Epithelial cell of prostate (primary cell): Measurements from ENCODE around the gene LRTM2.

Experiments used
- DNase-seq: peaks from one replicate; pipeline ENCODE4 v3.0.0-alpha.2; 2011; ENCODE audit warnings: low read depth, low spot score
- H3K27ac ChIP-seq: fragments of 450-650 bp; 2 replicates; pipeline ENCODE4 v1.5.1; 2017; ENCODE audit warnings: mild to moderate bottlenecking

LRTM2 gene

DNA sequence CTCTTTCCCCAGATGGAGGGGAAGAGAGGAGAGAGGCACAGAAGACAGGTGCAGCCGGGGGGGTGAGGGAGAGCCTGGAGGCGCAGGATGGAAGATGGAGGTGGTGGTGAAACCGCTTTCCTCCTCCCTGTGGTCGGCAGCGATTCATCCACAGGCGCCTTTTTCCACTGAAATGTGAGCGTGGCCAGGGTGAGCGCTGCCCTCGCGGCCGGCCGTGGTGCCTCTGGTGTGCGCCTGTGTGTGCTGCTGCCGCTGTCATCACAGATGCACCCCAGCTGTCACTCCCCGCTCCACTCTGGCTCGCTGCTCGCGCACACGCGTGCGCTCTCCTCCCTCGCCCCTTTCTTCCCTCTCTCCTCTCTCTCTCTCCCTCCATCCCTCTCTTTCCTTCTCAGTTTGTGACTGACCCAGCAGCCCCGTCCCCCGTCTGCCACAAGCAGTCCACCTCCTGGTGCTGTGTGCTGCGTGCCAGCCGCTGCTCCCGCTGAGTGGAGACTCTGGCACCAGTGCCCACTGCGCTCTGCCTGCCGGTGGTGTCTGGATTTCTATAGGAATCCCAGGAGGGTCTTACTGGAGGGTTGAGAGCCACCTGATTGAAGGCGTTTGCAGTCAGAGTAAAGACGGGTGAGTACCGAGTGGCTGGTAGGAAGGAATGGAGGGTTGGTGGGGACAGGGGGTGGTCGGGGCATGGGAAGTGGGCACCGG lies at the start of gene LRTM2:
Gene LRTM2 (plus strand): TSS at position 375 of the 705 bp plus-strand sequence. CDS start 7,584 bp downstream, outside the sequence.
- no peak within 1 kb of the TSS for H3K27ac ChIP-seq
- DNase-seq: no peak

DNA sequence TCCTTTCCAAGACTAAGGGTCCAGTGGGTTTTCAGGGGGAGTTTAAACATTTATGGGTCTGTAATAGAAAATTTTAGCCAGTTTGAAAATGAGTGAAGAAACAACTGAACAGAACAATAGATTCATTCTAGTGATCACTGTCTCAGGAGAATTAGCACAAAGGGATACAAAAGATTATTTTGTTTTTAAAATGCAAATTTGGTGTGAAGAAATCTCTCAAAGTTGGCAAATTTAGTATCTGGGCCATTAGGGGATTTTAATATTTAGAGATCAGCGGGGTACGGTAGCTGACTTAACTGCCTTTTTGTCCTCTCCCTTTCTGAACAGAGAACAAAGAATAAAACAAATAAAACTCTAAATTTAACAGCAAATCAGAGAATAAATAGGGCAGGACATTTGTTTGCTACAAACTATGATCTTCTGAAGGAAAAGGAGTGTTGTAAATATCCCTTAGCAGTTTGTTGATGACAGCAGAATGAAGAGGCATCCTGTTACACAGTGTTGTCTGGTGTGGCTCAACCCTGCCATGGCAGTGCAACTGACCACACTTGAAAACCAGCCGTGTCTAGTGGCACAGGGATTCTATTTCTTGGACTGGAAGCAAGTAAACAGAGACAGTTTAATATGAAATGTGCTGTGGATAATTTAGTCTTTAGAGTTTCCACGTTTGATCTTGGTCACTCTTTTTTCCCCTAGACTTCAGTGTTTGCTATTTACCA lies 46.3 kb upstream of the LRTM2 start:
- no peak overlapping the region for H3K27ac ChIP-seq
- no peak for DNase-seq

DNA sequence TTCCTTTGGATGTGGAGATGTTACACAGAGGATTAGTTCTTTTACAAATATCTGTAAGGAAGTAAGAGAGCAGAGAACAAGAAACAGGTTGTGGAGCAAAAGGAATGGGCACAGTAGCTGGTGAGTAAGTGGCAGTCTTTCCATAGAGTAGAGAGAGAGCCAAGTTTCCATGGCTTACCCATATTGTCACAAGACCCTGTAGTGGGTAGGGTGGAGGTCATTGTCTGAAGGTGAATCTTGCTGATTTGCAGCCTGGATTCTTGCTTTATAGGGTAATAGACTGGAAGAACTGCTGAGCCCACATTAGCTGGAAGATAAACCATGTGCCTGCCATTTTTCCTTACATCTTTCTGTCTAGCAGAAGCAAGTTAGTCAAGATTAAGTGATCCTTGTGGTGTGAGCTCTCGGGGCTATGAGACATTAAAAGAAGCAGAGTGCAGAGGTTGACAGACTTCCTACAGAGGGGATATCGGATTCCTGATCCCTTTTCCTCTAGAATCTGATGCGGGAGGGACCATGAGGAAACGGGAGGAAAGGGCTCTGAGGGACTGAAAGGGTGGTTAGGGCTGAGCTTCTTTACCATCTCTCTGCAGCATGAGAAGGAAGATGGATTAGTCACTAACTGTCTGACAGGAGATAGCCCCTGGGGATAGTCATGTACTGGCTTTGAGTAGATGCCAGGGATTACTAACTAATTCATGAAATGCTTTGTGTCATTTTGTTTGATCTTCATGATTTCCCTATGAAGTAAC lies 44.0 kb upstream of the LRTM2 start:
- DNase-seq: peak; percentile 53
- peak overlapping the region; percentile 44 for H3K27ac ChIP-seq

DNA sequence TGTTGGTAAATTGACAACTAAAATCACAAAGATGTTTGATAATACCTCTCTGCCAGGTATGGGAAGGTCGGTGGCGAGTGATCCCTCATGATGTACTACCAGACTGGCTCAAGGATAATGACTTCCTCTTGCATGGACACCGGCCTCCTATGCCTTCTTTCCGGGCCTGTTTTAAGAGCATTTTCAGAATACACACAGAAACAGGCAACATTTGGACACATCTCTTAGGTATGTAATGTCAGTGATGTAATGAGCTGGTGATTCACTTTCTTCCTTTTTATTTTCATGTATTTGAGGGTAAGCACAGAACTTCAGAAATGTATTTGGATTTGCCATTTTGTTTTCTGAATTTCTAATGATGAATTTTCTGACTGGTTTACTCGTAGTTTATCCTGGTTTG lies 42.6 kb upstream of the LRTM2 start:
- peak overlapping the region; percentile 44 for H3K27ac ChIP-seq
- DNase-seq: no peak

DNA sequence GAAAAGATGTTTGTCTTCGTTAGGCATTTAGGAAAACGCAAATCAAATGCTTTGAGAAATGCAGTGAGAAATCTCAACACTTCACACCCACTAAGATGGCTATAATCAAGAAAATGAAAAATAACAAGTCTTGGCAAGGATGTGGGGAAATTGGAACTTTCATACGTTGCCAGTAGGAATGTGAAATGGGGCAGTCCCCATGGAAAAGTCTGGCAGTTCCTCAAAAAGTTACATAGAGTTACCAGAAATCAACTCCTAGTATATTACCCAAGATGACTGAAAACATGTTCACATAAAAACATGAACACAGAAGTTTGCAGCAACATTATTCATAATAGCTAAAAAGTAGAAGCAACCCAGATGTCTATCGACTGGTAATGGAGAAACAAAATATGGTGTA lies 41.5 kb upstream of the LRTM2 start:
- no peak for DNase-seq
- H3K27ac ChIP-seq: no peak overlapping the region

DNA sequence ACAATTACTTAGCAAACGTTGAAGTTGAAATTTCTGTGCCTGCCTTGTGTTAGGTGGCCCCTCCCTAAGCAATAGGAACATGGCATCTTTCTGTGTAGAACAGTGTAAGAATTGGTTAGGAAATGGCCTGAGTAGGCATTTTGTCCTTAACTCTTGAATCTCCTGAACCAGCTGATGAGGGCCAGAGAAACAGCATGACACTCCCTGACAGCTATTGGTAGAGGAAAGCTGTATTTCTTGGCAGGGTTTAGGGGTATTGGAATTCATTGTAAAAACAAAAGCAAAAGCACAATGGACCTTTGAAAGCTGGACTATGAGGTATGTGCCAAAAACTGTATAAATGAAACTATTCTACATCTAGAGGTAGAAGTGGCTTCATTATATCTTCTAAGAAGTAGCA lies 40.6 kb upstream of the LRTM2 start:
- no peak for DNase-seq
- H3K27ac ChIP-seq: no peak overlapping the region

DNA sequence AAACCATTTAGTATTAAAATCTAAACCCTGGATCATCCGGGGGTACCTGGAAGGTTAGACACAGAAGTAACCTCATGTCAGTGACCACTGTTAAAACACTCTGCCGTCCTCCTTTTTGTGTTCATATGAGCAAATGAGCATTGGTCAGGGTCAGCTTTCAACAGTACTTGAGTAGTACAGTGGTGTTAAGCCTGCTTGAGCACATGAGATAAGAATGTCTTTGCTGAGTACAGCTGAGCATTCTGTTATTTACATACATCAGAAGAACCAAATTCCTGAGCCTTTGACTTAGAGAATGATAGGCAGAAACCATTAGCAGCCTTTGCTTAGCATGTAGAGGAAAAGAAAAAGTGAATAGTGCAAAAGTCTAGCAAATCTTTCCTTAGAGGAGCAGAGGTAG lies 38.6 kb upstream of the LRTM2 start:
- no peak overlapping the region for H3K27ac ChIP-seq
- no peak for DNase-seq

DNA sequence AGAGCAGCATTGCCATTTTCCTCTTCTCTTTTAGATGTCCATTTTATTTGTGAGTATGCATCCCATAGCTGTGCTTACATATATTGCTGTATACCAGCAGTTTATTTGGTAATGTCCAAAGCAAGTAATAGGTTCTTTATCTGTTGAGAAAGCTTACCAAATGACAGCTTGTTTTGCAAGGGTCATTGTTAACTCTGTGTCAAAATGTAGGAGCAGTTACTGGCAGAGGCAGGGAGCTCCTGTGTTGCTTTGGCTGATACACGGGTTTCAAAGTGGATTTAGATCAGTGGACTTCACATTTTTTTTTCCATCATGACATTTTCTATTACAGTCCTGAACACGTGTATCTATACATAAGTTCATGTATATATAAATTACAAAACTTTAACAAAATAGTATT lies 38.1 kb upstream of the LRTM2 start:
- H3K27ac ChIP-seq: no peak overlapping the region
- no peak for DNase-seq

DNA sequence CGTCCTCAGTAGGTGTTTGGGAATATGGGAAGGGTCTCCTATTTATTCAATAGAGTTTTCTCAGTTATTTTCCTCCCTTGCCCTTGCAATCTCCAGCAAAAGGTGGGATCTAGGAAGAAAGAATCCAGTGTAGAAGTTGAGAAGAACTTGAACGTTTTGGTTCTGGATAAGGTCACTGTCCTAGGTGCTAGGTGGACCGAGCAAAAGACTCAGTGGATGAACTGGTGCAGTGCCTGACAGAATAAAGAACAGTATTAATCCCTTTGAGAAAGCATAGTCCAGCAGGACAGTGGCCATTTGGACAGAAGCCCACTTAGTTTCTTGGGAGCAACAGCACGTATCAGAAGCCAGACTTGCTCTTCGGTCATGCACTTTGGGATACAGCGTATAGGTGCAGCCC lies 32.7 kb upstream of the LRTM2 start:
- no peak overlapping the region for H3K27ac ChIP-seq
- no peak for DNase-seq

DNA sequence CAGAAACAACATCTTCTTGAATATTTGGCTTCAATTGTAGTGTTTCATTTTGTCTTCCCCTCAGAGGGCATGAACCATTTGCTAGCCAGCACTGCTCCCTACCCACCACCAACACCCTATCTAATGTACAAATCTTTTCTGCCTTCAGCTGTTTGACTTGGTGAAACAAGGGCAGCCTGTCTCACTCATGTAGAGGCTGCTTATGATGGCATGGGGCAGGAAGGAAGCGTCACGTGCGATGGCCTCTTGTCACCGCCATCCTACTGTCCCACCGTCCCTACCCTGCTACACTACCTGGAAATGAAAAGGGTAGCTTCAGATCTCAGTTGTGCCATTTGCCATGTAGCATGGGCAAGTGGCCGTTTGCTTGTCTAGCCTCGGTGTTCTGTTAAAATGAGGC lies 29.9 kb upstream of the LRTM2 start:
- H3K27ac ChIP-seq: no peak overlapping the region
- no peak for DNase-seq

DNA sequence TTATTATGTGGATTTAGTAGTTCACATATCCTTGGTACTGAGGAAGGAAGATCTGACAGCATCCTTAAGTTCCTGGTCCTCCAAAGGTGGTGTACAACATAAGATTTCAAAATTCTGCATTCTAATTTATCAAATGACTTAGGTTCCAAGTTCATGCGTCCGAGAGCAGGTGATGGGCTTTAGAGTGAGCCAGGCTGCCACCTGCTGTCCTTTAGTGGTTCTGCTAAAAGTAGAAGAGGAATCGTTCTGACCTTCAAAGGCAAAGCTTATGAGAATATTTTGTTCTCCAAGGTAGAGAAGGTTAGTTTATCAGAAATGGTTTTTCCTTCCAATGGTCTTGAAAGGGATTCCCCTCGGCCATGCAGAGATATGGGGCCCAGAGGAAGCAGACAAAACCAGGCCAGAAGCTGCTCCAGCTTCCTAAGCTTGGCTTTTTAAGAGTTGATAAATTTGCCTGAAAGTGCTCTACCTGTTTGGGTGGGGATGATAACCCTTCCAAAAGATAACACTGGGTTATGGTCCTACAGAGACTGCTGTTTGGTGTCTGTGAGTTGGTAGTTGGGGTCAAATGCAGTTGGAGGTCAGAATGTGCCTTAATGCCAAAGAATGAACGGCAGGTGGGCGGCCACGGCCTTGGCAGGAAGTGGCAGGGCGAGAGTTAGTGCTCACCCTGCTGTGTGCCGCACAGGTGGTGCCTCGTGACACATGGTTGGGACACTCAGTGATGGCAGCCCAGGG lies 29.1 kb upstream of the LRTM2 start:
- no peak for DNase-seq
- H3K27ac ChIP-seq: no peak overlapping the region

DNA sequence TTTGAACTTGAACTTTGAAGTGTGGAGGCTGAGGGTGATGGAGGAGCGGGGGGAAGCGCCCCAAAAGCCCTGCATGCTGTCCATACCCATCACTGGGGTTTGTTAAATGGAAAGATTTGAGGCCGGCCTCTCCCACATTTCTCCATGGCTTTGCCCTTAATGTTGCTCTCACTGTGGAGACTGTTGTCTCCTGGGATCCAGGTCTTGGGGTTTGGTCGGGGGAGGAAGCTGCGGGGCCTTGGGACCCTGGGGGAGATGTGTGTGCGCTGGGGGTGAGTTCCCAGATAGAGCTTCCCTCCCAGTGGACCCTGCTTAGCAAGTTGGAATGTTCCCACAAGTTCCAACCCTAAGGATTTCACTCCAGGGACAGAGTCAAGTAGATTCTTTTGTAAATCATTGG lies 28.0 kb upstream of the LRTM2 start:
- no peak overlapping the region for H3K27ac ChIP-seq
- no peak for DNase-seq

DNA sequence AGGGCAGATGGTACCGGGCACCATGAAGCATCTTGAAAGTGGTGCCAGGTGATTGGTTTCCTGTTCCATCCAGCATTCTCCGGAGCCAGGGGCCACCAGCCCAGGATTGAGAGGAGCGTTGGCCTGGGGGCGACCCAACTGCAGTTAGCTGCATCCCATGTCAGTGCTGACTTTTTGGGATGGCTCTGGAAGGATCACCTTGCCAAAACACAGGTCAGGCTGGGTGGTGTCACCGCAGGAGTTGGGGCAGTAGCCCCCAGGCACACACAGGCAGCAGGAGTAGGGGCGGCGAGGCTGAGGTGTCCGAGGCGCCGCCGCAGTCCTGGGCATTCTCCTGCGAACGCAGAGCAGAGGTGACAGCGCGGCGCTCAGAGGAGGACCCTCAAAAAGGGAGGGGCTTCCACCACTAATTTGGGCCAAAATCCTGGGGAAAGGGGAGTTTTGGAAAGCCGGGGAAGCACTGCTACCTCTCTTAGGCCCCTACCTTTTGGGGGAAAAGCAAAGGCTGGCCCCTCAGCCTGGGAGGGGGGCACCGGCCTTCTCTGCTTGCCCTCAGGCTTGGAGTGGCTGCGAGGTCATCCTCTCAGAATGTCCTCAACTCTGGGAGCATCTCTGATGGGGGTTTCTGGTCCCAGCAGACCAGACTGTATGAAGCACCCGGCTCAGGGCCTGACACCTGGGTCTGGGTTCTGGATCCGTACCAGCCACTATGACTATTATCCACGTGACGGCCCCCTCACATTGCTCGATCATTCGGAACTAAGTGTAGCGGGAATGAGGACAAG lies 26.7 kb upstream of the LRTM2 start:
- H3K27ac ChIP-seq: no peak overlapping the region
- no peak for DNase-seq

DNA sequence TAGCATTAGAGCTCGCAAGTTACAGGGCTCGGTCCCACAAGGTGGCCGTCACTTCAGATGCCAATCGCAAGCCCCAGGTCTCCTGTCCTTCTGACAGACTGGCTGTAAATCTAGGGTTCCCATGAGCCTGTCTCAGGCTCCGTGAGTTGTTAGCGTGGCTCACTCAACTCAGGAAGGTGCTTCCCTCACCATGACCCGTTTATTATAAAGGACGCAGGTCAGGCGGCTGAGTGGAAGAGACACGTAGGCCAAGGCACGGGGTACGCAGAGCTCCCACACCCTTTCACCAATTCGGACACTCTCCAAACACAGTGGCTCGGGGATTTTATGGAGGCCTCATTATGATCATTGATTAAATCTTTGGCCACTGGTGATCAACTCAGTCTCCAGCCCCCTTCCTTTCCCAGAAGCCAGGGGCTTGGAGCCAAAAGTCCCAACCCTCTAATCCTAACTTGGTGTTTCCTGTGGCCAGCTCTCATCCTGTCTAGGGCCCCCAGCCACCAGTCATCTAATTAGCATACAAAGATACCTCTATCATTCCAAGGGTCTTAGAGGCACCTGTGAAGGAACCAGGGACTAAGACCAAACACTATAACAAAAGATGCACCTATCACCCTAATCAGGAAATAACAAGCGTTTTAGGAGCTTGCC lies 25.8 kb upstream of the LRTM2 start:
- H3K27ac ChIP-seq: no peak overlapping the region
- DNase-seq: no peak

DNA sequence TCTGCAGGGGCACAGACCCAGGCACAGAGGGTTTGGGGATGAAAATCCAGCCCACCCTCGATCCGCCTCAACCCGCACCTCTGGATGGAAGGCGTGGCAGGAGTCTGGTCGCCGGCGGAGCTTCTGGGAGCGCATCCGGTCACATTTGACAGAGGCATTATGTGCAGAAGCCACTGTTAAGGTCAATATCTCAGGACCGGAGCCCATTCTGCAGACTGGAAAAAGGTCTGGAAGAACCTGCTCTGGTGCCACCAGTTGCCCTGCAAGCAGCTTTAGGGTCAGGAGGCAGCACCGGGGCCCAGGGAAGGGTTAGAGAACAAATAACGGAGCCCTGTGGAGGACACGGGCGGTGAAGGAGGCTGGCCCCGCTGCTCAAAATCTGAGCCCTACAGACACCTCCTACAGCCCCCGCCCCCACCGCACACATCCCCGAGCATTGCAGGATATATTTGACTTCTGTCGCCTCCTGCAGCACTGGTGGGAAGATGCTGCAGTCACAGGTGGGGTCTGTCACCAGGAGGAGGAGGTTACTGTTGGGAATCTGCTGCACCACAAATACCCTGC lies 25.1 kb upstream of the LRTM2 start:
- DNase-seq: no peak
- no peak overlapping the region for H3K27ac ChIP-seq

DNA sequence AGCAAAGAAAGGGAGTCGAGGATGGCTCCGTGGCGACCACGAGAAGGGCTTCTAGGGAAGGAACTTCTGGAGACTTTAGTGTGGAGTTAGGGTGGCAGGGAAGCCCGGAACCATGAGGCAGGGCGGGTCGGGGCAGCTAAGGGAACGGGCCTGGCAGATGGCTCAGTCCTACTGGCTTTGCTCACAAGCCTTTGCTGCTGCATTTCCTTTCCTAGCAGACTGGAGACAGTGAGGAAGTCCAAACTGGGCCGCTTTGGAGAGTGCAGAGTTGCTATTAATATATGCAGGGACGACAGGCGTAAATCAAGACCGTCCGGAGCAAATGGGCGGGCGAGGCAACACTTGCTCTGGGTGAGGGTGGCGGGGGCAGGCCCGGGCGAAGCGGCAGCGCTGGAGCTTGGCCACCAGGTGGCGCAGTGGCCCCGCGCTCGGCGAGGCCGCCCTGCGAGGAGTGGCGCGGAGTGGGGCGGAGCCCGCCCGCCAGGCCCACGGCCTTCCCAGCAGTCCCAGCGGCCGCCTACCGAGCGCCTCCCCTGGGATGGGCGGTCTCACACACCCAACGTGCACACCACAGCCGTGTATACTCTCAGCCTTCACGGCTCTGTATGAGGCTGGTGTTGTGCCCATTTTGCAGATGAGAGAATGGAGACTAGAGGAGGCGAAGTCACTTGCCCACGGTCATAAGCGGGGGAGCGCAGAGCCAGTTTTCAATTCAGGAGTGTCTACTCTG lies 24.4 kb upstream of the LRTM2 start:
- H3K27ac ChIP-seq: no peak overlapping the region
- DNase-seq: peak; percentile 45

DNA sequence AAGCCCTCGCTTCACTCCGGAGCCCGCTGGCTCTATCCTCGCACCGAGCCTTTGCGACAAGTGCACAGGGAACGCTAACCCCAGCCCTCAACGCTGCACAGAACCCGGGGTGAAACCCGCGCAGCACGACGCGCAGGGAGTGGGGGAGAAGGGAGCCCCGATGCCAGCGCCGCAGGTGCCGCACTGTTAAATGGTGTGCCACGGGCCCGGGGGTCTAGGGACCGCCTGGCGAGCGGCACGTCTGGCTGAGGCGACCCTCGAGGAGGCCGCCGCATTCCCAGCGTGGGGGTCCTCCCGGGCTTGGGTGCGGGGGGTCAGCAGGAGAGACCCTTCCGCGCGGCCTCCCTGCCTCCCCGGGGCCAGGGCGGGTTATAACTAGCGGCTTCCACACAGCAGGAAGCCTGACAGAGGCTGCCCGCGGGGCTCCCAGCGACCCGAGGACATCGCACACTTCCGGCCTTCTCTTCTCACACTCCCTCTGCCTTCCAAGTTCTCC lies 23.8 kb upstream of the LRTM2 start:
- H3K27ac ChIP-seq: no peak overlapping the region

More for the DNA sequence above, 23.8 kb upstream of the LRTM2 start:
- no peak for DNase-seq
